GM21737 (cell line): ENCODE measurements around the gene STARD7.
"Not testable (repeated sequence)": the region's sequence is repeated elsewhere in the genome, so short reads cannot be mapped to it uniquely, and the experiment has no call there.

Source experiments
- ATAC-seq: cut with Tn5 transposase; IDR thresholded peaks from one replicate; pipeline ENCODE4 v1.9.1; 2021; ENCODE audit warnings: mild to moderate bottlenecking, moderate library complexity; ENCODE audit not compliant: unreplicated experiment

Gene STARD7

DNA sequence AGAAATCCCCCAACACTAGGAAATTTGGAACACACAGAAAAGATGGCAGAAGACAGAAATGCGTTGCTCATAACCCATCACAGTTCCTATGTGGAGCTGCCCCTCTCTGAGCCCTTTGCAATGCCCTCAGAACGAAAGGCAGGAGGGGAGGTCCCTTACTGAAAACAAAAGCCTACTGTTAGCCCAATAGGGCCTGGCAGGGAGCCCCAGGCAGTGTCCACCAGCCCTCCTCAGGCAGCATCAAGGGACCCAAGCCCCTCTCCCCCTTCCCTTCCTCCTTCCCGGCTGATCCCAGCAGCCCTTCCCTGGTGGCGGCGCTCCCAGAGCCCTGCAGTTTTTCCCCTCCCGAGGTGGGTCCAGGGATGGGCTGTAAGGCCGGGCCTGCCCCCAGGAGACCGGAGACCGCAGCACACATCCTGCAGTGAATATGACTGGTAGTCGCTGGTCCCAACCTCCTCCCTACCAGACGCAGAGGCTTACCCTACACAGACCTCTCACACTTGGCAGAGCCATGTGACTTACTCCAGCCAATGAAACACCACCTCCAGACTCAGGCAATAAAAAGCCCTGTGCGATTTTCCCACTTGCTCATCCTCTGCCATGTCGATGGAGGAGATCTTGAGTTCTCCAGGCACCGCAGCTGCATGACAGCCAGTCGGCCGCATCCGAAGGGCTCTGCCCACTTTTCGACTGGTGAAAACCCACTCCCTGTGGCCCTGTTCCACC lies 44.0 kb downstream of the STARD7 start:
- peak; percentile 50 for ATAC-seq

DNA sequence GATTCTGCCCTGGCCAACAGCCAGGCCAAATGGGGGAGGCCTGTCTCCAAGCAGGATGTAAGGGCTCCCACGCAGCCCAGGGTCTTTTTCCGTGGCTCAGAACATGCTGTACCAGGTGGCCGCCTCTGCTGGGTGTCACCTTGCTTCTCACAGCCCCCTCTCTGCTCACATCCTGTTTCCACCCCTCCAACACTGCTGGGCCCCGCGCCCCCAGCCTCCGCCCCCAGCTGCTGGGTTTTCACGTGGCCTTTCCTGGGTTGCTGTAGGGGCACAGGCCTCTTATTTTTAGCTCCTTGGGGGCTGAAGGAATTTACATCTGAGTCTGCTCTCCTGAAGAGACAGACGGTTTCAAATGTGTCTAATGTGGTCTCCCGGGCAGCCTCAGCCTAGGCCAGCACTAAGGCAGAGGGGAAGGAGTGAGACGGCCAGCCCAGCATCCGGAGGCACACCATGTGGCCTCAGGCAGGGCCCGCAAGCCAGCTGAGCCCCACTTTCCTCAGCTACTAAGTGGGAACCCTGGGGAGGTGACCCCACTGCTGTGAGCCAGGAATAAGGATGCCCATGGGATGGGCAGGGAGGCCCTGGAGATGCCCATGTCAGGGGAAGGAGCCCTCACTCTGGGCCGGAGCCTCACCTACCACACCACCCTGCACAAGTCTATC lies 44.7 kb downstream of the STARD7 start:
- peak; percentile 54 for ATAC-seq

DNA sequence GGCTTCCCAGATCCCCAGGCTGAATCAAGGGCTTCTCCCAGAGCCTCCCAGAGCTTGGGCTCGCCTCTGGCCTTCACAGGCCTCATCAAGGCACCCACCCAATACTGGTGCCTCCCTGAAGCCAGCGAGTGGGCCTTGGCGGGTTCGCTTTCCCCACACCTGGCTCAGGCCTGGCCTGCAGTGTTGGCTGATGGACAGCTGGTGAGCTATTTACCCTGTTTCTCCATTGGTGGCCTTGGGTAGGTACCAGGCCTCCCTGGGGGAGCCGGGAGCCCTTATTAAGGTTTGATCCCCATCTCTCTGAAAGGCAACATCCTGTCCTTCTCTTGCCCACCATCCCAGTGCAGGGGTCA lies 45.2 kb downstream of the STARD7 start:
- no peak for ATAC-seq

GRCh38 chr2:96161898-96162297 lies 46.7 kb downstream of the STARD7 start:
- no peak for ATAC-seq

DNA sequence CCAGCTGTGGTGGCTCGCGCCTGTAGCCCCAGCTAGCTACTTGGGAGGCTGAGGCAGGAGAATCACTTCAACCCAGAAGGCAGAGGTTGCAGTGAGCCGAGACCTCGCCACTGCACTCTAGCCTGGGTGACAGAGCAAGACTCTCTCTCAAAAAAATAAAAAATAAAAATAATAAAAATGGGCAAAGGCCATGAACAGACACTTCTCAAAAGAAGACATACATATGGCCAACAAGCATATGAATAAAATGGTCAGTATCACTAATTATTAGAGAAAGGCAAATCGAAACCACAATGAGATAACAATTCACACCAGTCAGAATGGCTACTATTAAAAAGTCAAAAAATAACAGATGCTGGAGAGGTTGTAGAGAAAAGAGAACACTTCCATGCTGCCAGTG lies 48.3 kb downstream of the STARD7 start:
- not testable (repeated sequence) for ATAC-seq

DNA sequence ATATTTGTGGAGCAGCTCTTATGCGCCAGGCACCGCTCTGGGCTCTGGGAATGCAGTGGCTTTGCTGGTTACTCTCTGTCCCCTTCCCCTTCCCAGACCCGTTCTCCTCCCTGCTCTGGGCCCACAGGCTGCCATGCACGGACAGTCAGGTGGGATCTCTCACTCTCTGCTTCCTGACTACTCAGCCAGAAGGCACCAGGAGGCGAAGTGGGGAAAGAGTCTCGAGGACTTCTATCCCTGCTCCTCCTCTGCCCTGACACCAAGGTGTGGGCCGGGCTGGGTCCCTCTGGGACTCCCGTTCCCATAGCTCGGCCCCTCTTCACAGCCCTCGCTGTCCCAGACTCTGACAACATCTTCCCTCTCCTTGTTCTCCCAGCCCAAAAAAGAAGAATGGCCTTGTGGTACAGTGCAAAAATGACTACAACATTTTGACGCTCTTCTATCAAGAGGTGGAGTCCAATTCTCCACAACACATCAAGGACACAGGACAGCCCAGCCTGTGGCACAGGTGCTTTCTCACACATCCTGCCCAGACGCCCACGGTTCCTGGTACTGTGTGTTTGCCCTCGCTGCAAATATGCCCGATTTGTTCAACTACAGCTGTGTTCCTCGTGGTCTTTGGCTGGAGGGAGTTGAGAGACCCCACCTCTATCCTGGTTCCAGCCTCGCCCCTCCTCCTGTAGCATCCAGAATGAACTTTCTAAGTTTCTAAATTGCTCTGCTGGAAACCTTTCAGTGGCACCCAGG lies 49.4 kb downstream of the STARD7 start:
- no peak for ATAC-seq

- no peak for ATAC-seq
Measured at GRCh38 chr2:96158554-96158940, 50.1 kb downstream of the STARD7 start.

DNA sequence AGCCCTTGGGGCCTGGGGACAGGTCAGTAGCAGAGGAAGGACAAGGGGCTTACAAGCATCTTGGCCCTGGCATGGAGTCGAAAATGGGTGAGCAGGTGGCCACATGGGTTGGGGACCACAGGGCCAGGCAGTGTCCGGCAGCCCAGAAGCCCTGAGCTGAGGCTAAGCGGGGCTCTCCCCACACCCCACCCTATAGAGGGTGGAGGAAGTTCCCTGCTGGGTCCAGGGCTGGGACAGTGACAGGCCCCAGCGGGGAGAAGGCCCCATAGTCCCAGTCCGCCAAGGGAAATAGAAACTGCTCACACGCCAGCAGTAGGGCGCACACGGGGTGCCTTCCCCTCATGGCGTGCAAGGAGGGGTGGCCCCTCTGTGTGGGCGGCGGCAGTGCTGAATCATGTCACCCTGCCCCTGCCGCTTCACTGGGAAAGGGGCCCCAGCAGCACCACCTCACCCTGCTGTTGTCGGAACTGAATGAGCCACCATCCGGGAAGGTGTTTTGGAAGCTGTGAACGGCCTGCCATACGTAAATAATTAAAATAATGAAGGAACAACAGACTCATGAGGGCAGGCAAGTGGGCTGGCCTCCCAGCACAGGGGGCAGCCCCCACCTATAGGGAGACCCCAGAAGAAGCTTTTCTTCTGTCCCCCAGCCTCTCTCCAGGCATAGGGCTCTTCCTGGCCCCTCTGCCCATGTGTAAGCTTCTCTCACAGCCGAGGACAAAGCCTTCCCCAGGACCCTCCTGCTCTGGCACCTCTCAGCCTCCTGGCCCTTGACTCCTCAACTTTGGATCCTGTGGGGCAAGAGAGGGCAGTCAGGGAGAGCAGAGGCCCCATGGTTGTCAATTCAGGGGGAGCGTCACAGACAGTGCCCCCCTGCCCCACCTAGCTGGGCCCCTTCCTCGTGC lies 50.7 kb downstream of the STARD7 start:
- ATAC-seq: peak; percentile 55

DNA sequence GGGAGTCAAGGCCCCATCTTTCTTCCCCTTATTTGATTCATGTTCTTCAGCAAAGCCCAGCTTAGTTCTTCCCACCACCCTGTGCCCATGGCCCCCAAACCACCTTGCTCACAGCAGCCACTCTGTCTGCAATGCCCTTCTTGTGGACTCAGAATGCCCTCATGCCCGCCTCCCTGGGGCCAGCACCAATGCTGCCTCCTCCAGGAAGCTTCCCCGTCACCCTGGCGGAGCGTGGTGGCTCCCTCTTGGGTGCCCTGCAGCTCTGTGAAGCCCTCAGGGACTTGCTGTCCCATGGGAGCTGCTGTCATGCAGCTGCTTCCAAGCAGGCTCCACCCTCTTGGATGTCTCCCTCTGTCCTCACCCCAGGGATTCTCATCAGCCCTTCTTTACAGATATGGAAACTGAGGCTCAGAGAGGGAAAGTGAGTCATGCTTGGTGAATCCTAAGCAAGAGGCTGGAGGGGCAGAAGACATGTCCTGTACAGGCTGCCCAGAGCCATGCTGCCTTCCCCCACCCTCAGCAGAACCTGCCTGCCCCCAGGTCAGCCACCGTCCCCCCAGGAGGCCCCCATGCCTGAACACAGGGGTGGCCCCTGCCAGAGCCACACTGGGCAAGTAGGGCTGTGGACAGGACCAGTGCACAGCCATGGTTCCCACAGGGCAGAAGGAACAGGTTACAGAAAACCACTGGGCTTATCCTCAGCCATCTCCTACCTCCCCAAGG lies 51.5 kb downstream of the STARD7 start:
- ATAC-seq: peak; percentile 42

DNA sequence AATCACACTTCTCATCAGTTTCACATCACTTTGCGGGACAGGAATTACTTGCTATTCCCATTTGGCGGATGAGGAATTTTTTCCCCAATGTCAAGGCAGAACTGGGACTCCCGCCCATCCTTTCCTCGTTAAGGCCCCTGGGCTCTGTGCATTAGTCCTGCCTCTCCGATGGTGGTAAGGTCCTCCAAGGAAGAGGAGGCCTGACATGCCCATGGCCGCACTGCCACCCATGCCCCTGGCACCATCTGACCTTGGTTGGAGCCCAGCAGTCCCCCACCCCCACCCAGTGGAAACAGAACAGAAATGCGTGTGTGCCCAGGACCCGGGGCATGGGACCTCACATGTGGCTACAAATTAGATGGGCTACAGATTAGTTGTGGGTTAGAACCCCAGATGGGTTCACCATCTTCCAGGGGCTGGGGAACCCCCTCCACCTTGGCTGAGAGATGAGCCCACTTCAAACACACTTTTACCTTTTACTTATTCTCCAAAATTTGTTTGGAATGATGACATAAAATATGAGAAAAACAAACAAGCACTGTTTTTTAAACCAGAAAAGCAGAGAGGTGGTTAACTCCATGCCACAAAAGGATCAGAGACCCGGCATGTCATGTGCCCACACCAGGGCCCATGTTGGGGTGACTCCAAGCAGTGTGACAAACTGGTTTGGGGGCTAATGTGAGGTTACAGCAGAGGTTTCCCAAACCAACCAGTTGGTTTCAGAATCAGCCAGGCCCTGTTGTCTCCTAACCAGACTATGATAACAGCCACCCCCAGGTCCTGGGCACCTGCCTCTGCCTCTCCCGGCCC lies 52.4 kb downstream of the STARD7 start:
- ATAC-seq: peak; percentile 3

- no peak for ATAC-seq
Measured at GRCh38 chr2:96154506-96155380, 53.9 kb downstream of the STARD7 start.

DNA sequence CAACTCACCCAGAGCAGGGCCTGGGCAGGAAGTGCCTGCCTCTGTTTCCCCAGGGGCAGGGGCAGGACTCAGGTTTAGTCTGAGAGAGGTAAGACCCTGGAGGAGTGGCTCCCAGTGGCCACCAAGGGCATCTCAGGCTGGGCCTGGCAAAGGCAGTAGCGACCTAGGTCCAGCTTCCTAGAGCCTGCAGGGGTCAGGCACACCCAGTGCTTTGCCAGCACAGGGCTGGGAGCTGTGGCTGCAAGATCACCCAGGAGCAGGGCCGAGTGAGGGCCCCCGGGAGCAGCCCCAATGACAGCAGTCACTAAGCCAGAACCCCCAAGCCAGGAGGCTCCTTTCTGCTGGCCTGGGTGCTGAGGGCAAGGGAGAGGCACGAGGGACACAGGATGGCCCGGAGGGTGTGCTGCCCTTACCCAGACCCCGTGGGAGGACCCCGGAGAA lies 54.6 kb downstream of the STARD7 start:
- no peak for ATAC-seq

GRCh38 chr2:96153291-96153713 lies 55.3 kb downstream of the STARD7 start:
- no peak for ATAC-seq

DNA sequence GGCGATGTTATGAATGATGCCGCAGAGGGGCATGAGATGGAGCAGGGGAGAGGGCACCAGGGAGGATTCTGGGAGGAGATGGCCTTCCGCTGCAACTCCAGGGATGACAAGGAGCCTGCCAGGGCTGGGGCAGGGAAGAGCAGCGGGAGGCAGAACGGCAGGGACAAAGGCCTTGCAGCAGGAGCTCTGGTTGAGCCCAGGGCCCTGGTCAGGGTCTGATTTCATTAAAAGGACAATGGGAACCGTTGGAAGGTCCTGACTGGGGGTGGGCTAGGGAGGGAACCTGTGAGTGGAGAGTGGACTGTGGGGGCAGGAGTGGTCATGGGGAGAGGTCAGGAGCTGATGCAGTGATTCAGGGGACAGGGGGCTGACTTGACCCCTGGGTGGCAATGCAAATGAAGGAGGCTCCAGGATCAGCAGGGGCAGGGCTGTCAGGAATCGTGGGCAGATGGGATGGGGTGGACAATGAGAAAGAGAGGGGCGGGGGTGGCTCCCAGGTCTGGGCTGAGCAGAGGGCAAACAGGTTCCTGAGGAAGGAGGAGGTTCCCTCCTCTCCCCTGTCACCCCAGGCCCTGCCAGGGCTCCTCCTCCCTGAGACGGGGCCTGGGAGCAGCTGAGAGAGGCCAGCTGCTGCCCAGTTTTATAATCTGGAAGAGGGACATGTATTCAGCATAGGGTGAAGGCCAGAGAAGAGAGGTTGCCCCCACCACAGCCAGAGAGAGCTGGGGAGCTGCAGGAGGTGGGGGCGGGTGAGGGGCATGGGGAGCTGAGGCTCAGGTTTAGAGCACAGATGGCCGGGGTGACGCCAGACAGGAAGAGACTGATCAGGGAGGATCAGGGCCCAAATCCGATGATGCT lies 56.1 kb downstream of the STARD7 start:
- ATAC-seq: no peak

- ATAC-seq: no peak
Measured at GRCh38 chr2:96151595-96152303, 56.9 kb downstream of the STARD7 start.

DNA sequence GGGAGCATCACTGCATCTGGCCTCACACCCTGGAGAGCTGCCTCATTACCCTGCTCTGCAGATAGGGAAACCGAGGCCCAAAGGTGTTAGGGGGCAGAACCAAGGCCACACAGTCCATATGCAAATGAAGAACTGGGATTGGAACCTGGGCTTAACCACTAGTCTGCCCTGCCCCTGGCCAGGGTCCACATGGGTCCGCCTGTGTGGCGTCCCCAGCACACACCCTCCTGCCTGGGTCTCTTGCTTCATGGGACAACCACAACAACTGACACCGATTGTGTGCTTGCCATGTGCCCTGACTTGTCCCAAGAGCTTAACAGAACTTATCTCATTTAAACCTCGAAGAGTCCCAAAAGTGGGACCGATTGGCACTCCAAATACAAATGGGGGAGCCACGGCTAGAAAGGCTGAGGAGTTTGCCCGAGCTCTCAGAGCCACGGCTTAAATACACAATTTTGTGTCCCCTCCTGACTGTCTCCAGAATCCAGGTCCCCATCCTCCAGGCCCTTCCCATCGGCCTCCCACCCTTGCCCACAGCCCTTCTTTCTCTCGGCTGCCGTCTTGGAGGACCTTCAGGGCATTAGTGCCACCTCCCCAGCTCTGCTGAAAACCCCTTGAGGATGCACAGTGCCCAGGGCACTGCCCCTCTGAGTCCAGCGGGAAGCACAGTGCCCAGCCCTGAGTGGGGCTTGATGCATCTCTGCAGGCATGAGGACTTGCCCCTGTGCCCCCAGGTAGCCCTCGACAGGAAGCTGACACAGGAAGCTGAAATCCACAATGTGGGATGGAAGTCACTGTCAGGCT lies 57.6 kb downstream of the STARD7 start:
- no peak for ATAC-seq
